Measurements from ENCODE around the gene PC. TPM values are rescaled to one million over a fixed set of nuclear protein-coding genes. Genes with fewer than 3 reads are reported as not detected.
A peak's percentile ranks its signal among the peaks of the same experiment; 100 is the strongest.

Gene PC
- total and polyA plus RNA-seq, 9 of the 15 experiments (the other 6 are each of a cell fraction or from before 2014, with no cell fraction given) = 0.94 to 38.0 (median 8.7) TPM

- CTCF ChIA-PET (ENCODE audit: low intra/inter-chr PET ratio) = no interaction called here
- peaks cover 10 to 16% of the 10 kb centered on the region in 2 experiments; a peak in 4 of 5 replicates for H3K4me1 ChIP-seq (replicated peaks in 1 of 2; ENCODE audit: control insufficient read depth in 2 of 2, insufficient read depth in 2 of 2, low read length in 2 of 2)
Observed at GRCh38 chr11:66912911-66913310, 45.3 kb downstream of the PC start.

More at GRCh38 chr11:66912911-66913310, 45.3 kb downstream of the PC start:
- intact Hi-C loops (cut with micrococcal nuclease) (no loop called here), in situ Hi-C loops (cut with MboI) (no loop called here)
- Histone ChIP-seq H2AFZ (ENCODE audit: low read depth, low read length) (no peak overlapping the region), H4K20me1 (replicated peaks; ENCODE audit: control insufficient read depth, insufficient read depth, low read length) (peaks cover 4% of the 10 kb centered on the region), H3K4me3 (no peak overlapping the region), H3K4me2 (ENCODE audit: insufficient read depth, low read length) (no peak overlapping the region), H3K9ac (ENCODE audit: insufficient read depth in 1 of 2, low read depth in 2 of 2, low read length in 2 of 2) (peak overlapping the region in 1 of 2 experiments; percentile 71; a peak in 1 of 4 replicates), H3K79me2 (ENCODE audit: control insufficient read depth, insufficient read depth, low read length) (no peaks in the 10 kb centered on the region), H3K27me3 (ENCODE audit: control insufficient read depth in 2 of 2, insufficient read depth in 2 of 2, low read length in 2 of 2) (no peaks in the 10 kb centered on the region), H3K9me3 (replicated peaks; ENCODE audit: control insufficient read depth, insufficient read depth, low read depth, low read length) (no peaks in the 10 kb centered on the region), H3K9me1 (ENCODE audit: control insufficient read depth, insufficient read depth, low read length) (peaks cover 2% of the 10 kb centered on the region), H3K36me3 (ENCODE audit: control insufficient read depth, insufficient read depth, low read length) (no peaks in the 10 kb centered on the region; the same call in 2 of the 3 replicates), H3K27ac (ENCODE audit: extremely low read depth, low read depth, low read length) (no peak overlapping the region)
- BruUV-seq (replicated peaks) = no TSS peak
- TF ChIP-seq SMAD2 (IDR thresholded peaks at IDR 0.05; ENCODE audit: low read depth, low read length) = no peak
- TF ChIP-seq ZBTB33 (CRISPR knock-in tag; IDR thresholded peaks at IDR 0.05) = peak; percentile 45
- FAIRE-seq = no peak
- DNase-seq (ENCODE audit: extremely low read depth in 1 of 4, low spot score in 3 of 4) = no peak
- POLR2A ChIA-PET = interaction anchor here (0.6 to 1.0 kb wide), 3 partner anchors 16 to 139 kb away, joined by 3 to 4 read pairs (median 3); no protein-coding TSS in a partner anchor
- no peak for ATAC-seq
- 64% methylated on average over 9 of the region's 9 CpGs for WGBS (ENCODE audit: insufficient coverage, low coverage, missing lambda C conversion rate)
